H9 (cell line): ENCODE measurements around the gene FLNC. TPM values are rescaled to one million over a fixed set of nuclear protein-coding genes. Genes with fewer than 3 reads are reported as not detected.

Source experiments
- DNase-seq: peaks from one replicate; pipeline ENCODE4 v3.0.0-alpha.2; 2017
- H2AFZ ChIP-seq: one replicate; pipeline ENCODE4 v1.6.1; 2013; ENCODE audit warnings: mild to moderate bottlenecking, low read length, control low read depth, moderate library complexity
- H2AK5ac ChIP-seq: 2 replicates; pipeline ENCODE4 v1.6.1; 2013; ENCODE audit warnings: low read length, control low read depth, mixed read lengths; ENCODE audit not compliant: insufficient read length
- H2BK120ac ChIP-seq: one replicate; pipeline ENCODE4 v1.6.1; 2013; ENCODE audit warnings: low read depth, mild to moderate bottlenecking, low read length, control low read depth, inconsistent platforms; ENCODE audit not compliant: poor library complexity, severe bottlenecking
- H2BK12ac ChIP-seq: 2 replicates; pipeline ENCODE4 v1.6.1; 2013; ENCODE audit warnings: low read length, control low read depth, mixed read lengths, low read depth; ENCODE audit not compliant: insufficient read length
- H2BK15ac ChIP-seq: 2 replicates; pipeline ENCODE4 v1.6.1; 2013; ENCODE audit warnings: low read depth, low read length, control low read depth
- H2BK20ac ChIP-seq: one replicate; pipeline ENCODE4 v1.6.1; 2013; ENCODE audit warnings: low read depth, mild to moderate bottlenecking, low read length, control low read depth, inconsistent platforms; ENCODE audit not compliant: poor library complexity, severe bottlenecking
- H2BK5ac ChIP-seq: 2 replicates; pipeline ENCODE4 v1.6.1; 2013; ENCODE audit warnings: low read length, control low read depth, mixed read lengths; ENCODE audit not compliant: insufficient read length
- H3K14ac ChIP-seq: 2 replicates; pipeline ENCODE4 v1.6.1; 2013; ENCODE audit warnings: low read length, control low read depth; ENCODE audit not compliant: insufficient read depth
- H3K18ac ChIP-seq: 2 replicates; pipeline ENCODE4 v1.6.1; 2013; ENCODE audit warnings: low read depth, mild to moderate bottlenecking, mixed read lengths, low read length, control low read depth; ENCODE audit not compliant: insufficient read length
- H3K23ac ChIP-seq: 2 replicates; pipeline ENCODE4 v1.6.1; 2013; ENCODE audit warnings: low read length, control low read depth, mixed read lengths, low read depth; ENCODE audit not compliant: insufficient read length
- H3K23me2 ChIP-seq: 2 replicates; pipeline ENCODE4 v1.6.1; 2013; ENCODE audit warnings: low read depth, mild to moderate bottlenecking, mixed read lengths, low read length, control low read depth; ENCODE audit not compliant: insufficient read length, poor library complexity, severe bottlenecking
- H3K27ac ChIP-seq: 2 replicates; pipeline ENCODE4 v1.5.1; 2013; ENCODE audit warnings: low read length, control low read depth, mixed read lengths, low read depth; ENCODE audit not compliant: insufficient read length
- H3K27me3 ChIP-seq: 2 replicates; pipeline ENCODE4 v1.6.1; 2013; ENCODE audit warnings: low read length, control low read depth, inconsistent platforms; ENCODE audit not compliant: insufficient read depth
- H3K4ac ChIP-seq: 2 replicates; pipeline ENCODE4 v1.6.1; 2013; ENCODE audit warnings: low read depth, mild to moderate bottlenecking, control low read depth, inconsistent platforms, low read length, moderate library complexity
- H3K4me1 ChIP-seq: 2 replicates; pipeline ENCODE4 v1.6.1; 2013; ENCODE audit warnings: low read length, control low read depth, inconsistent platforms; ENCODE audit not compliant: insufficient read depth
- H3K4me2 ChIP-seq: 2 replicates; pipeline ENCODE4 v1.6.1; 2013; ENCODE audit warnings: low read length, control low read depth, mixed read lengths; ENCODE audit not compliant: insufficient read length, insufficient read depth
- H3K56ac ChIP-seq: 2 replicates; pipeline ENCODE4 v1.6.1; 2013; ENCODE audit warnings: low read depth, mild to moderate bottlenecking, mixed read lengths, low read length, control low read depth; ENCODE audit not compliant: insufficient read length
- H3K79me1 ChIP-seq: 2 replicates; pipeline ENCODE4 v1.6.1; 2013; ENCODE audit warnings: low read depth, mild to moderate bottlenecking, moderate library complexity, low read length, control low read depth, inconsistent platforms; ENCODE audit not compliant: insufficient read depth, poor library complexity, severe bottlenecking
- H3K79me2 ChIP-seq: 2 replicates; pipeline ENCODE4 v1.6.1; 2013; ENCODE audit warnings: low read length, control low read depth, inconsistent platforms; ENCODE audit not compliant: insufficient read depth
- H3K9ac ChIP-seq: 2 replicates; pipeline ENCODE4 v1.6.1; 2013; ENCODE audit warnings: low read length, control low read depth, mixed read lengths; ENCODE audit not compliant: insufficient read length; ENCODE audit errors: extremely low read depth
- H3K9me3 ChIP-seq: one replicate; pipeline ENCODE4 v1.6.1; 2013; ENCODE audit warnings: low read depth, low read length, inconsistent platforms; ENCODE audit not compliant: control insufficient read depth
- H3T11ph ChIP-seq: one replicate; pipeline ENCODE4 v1.6.1; 2013; ENCODE audit warnings: mild to moderate bottlenecking, low read length, control low read depth, inconsistent platforms
- H4K20me1 ChIP-seq: one replicate; pipeline ENCODE4 v1.6.1; 2013; ENCODE audit not compliant: control insufficient read depth, insufficient read length, insufficient read depth
- H4K5ac ChIP-seq: 2 replicates; pipeline ENCODE4 v1.6.1; 2013; ENCODE audit warnings: low read depth, mild to moderate bottlenecking, mixed read lengths, low read length, control low read depth; ENCODE audit not compliant: insufficient read length
- H4K8ac ChIP-seq: replicated peaks from 2 replicates; pipeline ENCODE4 v1.6.1; 2013; ENCODE audit warnings: low read length, control low read depth, mixed read lengths, low read depth; ENCODE audit not compliant: insufficient read length
- H4K91ac ChIP-seq: 2 replicates; pipeline ENCODE4 v1.6.1; 2013; ENCODE audit warnings: low read depth, mild to moderate bottlenecking, moderate library complexity, mixed read lengths, low read length, control low read depth; ENCODE audit not compliant: insufficient read length
- H3K27ac Mint-ChIP-seq, 3 experiments: 2 replicates in 2 of 3; 3 replicates in 1 of 3; pipeline ENCODE4 v1.8.0; 2020 to 2021; ENCODE audit warnings: mixed read lengths in 3 of 3, mild to moderate bottlenecking in 1 of 3, moderate library complexity in 1 of 3
- H3K27me3 Mint-ChIP-seq: 2 replicates; pipeline ENCODE4 v1.8.0; 2021; ENCODE audit warnings: low read depth, mild to moderate bottlenecking, moderate library complexity, mixed read lengths
- H3K36me3 Mint-ChIP-seq, 3 experiments: 2 replicates in 2 of 3; 3 replicates in 1 of 3; pipeline ENCODE4 v1.8.0; 2020 to 2021; ENCODE audit warnings: low read depth in 3 of 3, mixed read lengths in 3 of 3; ENCODE audit not compliant: insufficient read depth in 1 of 3
- H3K4me1 Mint-ChIP-seq, 2 experiments: 2 replicates each; pipeline ENCODE4 v1.8.0; 2020; ENCODE audit warnings: mixed read lengths in 2 of 2
- H3K4me3 Mint-ChIP-seq, 2 experiments: 2 replicates in 1 of 2; 3 replicates in 1 of 2; pipeline ENCODE4 v1.8.0; 2020 to 2021; ENCODE audit warnings: mild to moderate bottlenecking in 2 of 2, mixed read lengths in 2 of 2, moderate library complexity in 1 of 2
- H3K9me3 Mint-ChIP-seq, 2 experiments: 2 replicates in 1 of 2; 3 replicates in 1 of 2; pipeline ENCODE4 v1.8.0; 2020; ENCODE audit warnings: mild to moderate bottlenecking in 2 of 2, mixed read lengths in 2 of 2, moderate library complexity in 1 of 2
- WGBS: extraction: QIAGEN DNeasy Blood & Tissue Kit; methylation state at CpG from one replicate; pipeline ENCODE4 v1.1.7; 2013; ENCODE audit warnings: missing lambda C conversion rate, low lambda C conversion rate, mixed read lengths; ENCODE audit not compliant: insufficient read length; ENCODE audit errors: extremely low coverage; 5-methylcytosine and 5-hydroxymethylcytosine counted together
- total RNA-seq: library from RNA; stranded (reverse); gene quantifications from 2 replicates; pipeline ENCODE4 v1.2.1, GENCODE V29; 2021
- TF ChIP-seq, protein P1 (sequence below): fragments of 200-600 bp; sonication (generic); conservative IDR thresholded peaks from 3 replicates; pipeline ENCODE4 v1.8.0; 2021; ENCODE audit warnings: antibody characterized with exemption, mild to moderate bottlenecking

FLNC gene
- total RNA-seq, 1 experiment from 2014 or later = 12.2 TPM

DNA sequence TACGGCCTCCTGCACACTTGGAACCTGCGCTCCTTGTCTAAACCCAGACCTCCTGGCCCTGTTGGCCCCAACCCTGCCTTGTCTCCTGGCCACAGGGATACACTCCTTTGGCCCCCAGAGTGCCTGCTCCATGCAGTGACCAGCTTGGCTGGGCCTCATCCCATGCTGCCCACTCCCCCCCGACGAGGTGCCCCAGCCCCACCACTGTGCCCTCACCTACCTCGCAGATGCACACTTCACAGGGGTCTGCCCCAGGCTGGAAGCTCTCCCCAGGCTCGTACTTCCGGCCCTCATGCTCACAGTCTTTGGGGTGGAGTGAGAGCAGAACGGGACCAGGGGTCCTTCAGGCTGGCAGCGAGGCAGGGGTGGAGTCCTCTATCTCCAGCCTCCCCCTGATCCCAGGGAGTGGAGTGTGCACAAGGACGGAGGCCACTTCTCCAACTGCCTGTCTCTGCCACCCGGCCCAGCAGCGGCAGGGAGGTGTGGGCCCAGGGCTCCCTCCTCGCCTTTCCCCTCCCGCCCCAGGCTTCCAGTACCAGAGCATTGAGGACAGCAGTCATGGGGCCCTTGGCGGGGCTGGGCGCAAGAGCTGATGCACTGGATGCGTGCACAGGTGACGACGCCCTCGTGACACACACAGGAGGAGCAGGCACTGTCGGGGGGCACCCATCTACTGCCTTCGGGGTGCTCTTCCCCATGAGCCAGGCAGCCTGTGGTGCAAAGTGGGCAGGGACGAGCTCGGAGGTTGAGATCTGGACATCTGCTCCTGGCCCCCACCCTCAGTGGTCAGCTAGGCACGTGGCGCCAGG, 54.6 kb downstream of the FLNC start:
- no peak overlapping the region for H3K27ac Mint-ChIP-seq
- no peak overlapping the region for H3K18ac ChIP-seq
- H2BK15ac ChIP-seq = no peak overlapping the region
- H2AK5ac ChIP-seq = no peak overlapping the region
- H3K79me1 ChIP-seq = no peaks in the 10 kb centered on the region
- no peak overlapping the region for H3K9ac ChIP-seq
- H3K27me3 Mint-ChIP-seq = peaks cover 1% of the 10 kb centered on the region; the same call in 1 of the 2 replicates
- H3K79me2 ChIP-seq = no peaks in the 10 kb centered on the region
- no peak overlapping the region for H3K4me2 ChIP-seq
- H3K4me3 Mint-ChIP-seq = peak overlapping the region in 1 of 2 experiments; percentile 13; a peak in 1 of 5 replicates
- no peak overlapping the region for H3K27ac ChIP-seq
- H2BK12ac ChIP-seq = no peak overlapping the region
- H4K91ac ChIP-seq = no peak overlapping the region
- TF ChIP-seq, protein P1, sequence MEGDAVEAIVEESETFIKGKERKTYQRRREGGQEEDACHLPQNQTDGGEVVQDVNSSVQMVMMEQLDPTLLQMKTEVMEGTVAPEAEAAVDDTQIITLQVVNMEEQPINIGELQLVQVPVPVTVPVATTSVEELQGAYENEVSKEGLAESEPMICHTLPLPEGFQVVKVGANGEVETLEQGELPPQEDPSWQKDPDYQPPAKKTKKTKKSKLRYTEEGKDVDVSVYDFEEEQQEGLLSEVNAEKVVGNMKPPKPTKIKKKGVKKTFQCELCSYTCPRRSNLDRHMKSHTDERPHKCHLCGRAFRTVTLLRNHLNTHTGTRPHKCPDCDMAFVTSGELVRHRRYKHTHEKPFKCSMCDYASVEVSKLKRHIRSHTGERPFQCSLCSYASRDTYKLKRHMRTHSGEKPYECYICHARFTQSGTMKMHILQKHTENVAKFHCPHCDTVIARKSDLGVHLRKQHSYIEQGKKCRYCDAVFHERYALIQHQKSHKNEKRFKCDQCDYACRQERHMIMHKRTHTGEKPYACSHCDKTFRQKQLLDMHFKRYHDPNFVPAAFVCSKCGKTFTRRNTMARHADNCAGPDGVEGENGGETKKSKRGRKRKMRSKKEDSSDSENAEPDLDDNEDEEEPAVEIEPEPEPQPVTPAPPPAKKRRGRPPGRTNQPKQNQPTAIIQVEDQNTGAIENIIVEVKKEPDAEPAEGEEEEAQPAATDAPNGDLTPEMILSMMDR = no peak
- H4K8ac ChIP-seq = no peak overlapping the region
- H3K56ac ChIP-seq = no peak overlapping the region
- no peak overlapping the region for H2BK120ac ChIP-seq
- no peak overlapping the region for H3K23ac ChIP-seq
- no peak overlapping the region for H3K4ac ChIP-seq
- no peak overlapping the region for H3K14ac ChIP-seq
- no peaks in the 10 kb centered on the region for H3K23me2 ChIP-seq
- H3K4me1 Mint-ChIP-seq = peaks cover 4 to 6% of the 10 kb centered on the region in 2 experiments; a peak in 3 of 4 replicates
- H2AFZ ChIP-seq = no peak overlapping the region
- H3K36me3 Mint-ChIP-seq = peaks cover 0 to 2% (median 0%) of the 10 kb centered on the region in 3 experiments; a peak in 3 of 7 replicates
- WGBS = no CpG with 5 or more reads among the region's 26 CpGs
- H2BK5ac ChIP-seq = no peak overlapping the region
- no peak overlapping the region for H2BK20ac ChIP-seq
- no peak overlapping the region for H4K5ac ChIP-seq
- no peaks in the 10 kb centered on the region for H3K9me3 ChIP-seq
- H3K4me1 ChIP-seq = no peaks in the 10 kb centered on the region
- H3T11ph ChIP-seq = no peak overlapping the region
- H3K27me3 ChIP-seq = no peaks in the 10 kb centered on the region
- DNase-seq = no peak
- H4K20me1 ChIP-seq = no peaks in the 10 kb centered on the region
- H3K9me3 Mint-ChIP-seq = 0 out of 5 replicates have a peak, but pooled peaks cover 0 to 4% of the 10 kb centered on the region in 2 experiments
